Measurements from ENCODE around the gene NKAP.
"Not testable (repeated sequence)": the region's sequence is repeated elsewhere in the genome, so short reads cannot be mapped to it uniquely, and the experiment has no call there.

The NKAP gene

DNA sequence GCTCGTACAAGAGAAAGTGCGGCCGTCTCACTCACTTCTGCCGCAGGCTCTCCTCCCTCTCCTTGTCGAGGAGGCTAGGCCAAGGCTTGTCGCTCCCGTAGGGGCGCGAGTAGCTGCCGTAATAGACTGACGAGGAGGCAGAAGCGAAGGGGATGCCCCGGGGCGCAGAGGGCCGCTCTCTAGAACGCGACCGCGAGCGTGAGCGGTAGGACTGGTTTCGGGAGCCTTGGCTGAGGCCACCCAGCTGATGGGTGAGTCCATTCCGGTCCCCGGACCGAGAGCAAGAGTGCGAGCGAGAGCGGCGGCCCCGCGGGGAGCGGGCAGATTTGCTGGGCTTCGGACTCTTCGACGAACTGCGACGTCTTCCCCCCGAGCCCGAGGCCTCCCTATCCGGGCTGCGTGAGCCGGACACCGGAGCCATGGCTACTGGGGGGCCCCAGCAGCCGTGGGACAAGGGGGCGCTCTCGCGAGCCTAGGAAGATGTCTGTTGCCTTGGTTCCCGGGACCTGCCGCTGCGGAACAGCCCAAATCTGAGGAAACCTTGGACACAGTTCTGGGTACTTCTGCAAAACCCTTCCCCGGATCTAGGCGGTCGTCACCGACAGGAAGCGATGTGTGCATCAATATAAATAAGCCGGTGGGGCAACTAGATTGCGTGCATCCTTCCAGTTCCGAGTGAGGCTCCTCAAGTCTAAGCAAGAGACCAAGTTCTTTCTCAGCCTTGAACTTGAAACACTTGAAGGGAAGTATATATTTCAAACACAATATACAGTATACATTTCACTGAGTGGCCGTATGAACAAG lies at the start of gene NKAP:
Gene NKAP (minus strand): TSS at position 567 of the 804 bp plus-strand sequence. CDS start 146 bp downstream, at position 421.
- DNase-seq, result peak; percentile 84

DNA sequence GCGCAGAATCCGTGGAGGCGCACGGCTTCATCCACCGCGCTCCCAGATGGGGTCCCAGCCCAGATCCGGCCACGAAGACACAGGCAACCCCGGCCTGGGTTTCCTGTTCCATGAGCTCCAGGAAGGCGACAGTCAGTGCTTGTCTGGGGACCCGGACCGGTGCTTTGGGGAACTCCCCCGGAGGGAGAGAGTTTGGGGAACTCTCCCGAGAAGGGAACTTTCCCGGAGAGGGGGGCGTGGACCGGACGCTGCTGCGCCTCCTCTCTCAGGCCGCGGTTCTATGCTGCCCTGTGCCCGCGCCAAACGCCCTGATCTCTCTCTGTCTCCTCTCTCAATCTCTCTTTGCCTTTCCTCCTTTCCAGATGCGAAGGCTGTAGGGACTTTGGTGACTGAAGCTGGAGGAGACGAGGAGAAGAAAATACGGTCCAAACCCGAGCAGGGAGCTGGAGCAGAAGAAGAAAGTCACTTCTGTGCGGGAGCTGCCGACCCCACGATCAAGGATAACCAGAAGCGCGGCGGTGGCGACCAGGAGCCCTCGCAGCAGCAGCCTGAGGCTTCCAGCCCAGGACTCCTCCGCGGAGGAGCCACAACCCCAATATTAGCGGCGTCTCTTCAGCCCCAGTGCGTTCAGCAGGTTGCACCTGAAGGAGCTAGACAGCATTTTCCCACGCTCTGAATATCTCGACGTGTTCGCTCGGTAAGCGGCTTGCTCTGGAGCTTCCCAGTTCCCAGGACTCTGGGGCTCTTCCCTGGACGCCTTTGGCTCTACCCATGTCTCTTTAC lies 47.6 kb upstream of the NKAP start:
- no peak for DNase-seq

DNA sequence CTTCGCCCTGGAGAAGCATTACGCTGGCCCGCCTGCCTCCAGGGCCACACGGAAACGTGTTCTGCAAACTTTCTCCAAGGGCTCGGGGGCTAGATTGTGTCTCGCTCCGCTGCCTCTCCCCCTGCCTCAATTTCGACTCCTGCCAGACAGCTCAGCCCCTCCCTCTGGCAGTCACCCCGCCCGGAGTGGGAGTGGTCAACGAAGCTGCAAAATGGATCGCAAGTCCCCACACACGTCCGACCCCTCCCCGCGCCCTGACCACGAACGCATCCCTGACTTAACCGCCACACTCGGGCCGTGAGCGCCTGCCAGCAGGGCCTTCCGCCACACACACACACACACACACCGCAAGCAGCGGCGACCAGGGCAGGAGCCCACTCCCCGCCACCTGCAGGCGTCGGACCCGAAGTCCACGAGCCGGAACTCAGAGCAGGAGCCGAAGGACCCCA lies 47.0 kb upstream of the NKAP start:
- no peak for DNase-seq

DNA sequence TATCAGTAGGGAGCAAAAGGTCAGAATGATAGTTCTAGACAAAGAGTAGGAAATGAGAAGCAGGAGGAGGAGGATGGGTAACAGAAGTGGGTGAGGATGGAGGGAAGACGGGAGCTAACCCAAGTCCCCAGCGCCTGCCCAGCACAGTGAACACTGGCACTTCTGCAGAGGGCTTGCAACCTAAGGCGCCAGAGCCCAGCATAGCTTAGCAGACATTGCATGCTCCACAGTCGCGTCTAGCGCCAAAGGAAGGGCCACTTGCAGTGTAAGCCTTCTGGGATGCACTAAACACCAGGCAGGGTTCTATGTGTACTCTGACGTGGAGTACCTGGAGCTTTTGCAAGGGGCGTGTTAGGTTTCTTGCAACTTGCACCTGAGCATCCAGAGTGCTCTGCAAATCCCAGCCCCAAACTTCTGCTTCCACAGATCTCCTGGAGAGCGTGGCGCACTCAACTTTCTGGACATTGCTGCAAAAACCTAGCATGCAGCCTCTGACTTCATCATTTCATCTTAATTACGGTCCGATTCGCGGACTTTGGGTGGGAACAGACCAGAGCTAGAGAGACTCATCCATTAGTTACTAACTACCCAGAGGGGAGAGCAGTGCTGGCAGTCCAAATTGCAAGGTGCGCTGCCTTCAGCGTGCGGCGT lies 46.5 kb upstream of the NKAP start:
- DNase-seq, result no peak

DNA sequence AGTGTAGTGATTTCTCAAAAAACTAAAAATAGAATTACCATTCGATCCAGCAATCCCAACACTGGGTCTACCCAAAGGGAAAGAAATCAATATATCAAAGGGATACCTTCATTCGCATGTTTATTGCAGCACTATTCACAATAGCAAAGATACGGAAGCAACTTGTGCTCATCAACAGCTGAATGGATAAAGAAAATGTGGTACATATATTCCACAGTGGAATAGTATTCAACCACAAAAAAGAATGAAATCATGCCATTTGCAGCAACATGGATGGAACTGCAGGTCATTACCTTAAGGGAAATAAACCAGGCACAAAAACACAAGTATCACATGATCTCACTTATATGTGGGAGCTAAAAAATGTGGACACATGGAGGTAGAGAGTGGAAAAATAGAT lies 42.7 kb upstream of the NKAP start:
- no peak for DNase-seq

DNA sequence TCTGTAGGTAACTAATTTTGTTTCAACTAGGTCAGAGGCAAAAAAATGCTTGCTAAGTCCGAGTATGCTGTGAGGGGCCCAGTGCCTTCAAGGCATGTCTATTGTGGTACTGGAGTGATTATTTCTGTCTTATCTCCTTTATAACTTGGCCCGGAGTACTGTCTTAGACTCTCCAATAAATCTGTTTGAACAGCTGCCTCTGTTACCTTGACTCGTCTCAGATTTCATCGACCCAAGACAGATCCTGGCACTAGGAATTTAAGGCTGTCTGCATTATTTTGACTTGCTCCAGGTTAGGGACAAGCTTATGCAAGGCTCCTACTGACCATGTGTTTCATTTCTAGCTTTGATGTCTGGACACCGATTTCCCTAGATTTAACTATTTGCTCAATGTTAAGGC lies 41.1 kb upstream of the NKAP start:
- DNase-seq, result no peak

DNA sequence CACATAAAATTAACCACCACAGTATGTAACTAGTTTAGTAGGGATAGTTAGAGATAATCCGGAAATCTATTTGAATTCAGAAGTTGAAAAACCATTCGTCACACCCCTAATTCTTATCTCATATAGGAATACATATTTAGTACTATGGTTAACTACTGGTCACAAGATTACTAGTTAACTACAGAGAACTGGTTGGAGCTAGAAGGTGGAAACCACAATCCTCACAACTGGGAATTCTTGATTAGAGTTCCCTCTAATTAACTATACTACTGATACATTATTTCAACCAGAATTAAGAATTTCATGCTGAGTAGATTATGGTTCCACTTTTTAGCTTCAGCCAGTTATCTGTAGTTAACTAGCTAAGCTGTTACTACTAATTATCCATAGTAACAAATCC lies 39.9 kb upstream of the NKAP start:
- DNase-seq, result no peak

DNA sequence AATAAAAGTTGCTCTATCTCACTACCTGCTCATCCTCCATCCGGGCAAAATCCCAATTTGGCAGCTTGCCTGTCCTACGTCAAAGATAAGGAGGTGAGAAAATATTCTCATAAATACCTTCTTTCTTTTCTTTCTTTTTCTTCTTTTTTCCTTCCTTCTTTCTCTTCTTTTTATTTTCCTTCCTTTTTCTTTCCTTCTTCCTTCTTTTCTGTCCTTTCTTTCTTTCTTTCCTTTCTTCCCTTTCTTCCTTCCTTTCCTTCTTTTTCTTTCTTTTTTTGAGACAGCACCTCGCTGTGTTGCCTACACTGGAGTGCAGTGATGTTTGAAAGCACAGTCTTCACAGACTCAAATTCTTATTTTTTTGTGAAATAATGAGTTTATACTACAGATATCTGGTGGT lies 38.6 kb upstream of the NKAP start:
- DNase-seq, result no peak

DNA sequence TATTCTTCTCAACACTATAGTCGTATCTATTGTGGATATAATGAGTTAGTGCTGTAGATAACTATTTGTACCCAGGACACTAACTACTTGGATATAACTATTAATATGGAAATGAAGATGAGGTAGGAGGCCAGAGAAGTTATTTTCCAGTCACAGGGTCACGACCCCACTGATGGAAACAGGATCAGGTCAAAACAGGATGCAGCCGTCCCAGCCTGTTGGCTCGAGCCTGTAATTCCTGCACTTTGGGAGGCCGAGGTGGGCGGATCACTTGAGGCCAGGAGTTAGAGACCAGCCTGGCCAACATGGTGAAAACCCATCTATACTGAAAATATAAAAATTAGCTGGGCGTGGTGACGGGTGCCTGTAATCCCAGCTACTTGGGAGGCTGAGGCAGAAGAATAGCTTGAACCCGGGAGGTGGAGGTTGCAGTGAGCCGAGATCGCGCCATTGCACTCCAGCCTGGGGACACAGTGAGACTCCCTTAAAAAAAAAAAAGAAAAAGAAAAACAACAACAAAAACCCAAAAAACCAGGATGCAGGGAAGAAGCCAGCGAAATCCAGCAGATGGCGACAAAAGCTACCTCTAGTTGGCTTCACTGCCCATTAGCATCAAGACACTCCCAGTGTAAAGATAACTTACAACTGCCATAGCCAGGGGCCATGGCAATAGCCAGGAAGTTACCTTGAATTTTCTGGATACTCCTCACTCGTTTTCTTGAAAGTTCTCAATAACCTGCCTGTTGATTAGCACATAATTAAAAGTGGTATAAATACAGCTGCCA lies 37.9 kb upstream of the NKAP start:
- peak; percentile 22 for DNase-seq

DNA sequence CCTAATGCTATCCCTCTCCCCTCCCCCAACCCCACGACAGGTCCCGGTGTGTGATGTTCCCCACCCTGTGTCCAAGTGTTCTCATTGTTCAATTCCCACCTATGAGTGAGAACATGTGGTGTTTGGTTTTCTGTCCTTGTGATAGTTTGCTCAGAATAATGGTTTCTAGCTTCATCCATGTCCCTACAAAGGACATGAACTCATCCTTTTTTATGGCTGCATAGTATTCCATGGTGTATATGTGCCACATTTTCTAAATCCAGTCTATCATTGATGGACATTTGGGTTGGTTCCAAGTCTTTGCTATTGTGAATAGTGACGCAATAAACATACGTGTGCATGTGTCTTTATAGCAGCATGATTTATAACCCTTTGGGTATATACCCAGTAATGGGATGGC lies 33.6 kb upstream of the NKAP start:
- not testable (repeated sequence) for DNase-seq

DNA sequence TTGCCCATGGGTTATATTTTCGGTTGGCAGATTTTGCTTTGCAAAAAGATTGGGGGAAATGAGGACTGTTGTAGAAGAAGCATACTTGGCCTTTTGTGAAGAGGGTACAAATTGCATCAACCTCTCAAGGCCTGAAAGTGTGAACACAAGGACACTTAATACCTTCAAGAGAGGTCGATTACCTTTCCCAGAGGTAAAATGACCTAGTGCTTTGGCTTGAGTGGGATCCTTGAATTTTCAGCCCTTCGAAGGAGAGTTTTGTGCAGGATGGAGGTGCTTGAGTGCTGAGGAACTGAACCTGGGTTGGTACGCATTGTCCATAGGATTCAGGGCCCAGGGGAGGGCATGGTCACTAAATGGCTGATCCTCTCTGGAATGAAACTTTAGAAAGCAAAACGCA lies 27.6 kb upstream of the NKAP start:
- no peak for DNase-seq

DNA sequence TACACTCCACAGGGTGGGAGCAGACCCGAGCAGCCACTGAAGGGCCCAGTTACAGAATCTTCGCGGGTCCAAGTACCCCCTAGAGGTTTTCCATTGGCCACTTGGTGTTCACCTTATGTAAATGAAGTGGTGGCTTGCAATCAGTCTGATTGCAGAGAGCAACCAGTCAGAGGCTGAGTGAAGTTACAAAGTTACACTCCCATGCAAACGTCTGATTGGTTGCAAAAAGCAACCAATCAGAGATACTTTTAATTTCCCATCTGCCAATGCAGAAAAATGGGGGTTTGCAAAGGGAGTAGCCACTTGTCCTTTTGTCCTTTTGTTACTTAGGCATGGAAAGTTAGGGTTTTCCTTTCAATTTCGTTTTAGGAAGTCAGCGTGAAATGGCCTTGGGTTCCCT lies 27.0 kb upstream of the NKAP start:
- no peak for DNase-seq

DNA sequence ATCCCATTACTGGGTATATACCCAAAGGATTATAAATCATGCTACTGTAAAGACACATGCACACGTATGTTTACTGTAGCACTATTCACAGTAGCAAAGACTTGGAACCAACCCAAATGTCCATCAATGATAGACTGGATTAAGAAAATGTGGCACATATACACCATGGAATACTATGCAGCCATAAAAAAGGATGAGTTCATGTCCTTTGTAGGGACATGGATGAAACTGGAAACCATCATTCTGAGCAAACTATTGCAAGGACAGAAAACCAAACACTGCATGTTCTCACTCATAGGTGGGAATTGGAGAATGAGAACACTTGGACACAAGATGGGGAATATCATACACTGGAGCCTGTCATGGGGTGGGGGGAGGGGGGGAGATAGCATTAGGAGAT lies 23.3 kb upstream of the NKAP start:
- not testable (repeated sequence) for DNase-seq

DNA sequence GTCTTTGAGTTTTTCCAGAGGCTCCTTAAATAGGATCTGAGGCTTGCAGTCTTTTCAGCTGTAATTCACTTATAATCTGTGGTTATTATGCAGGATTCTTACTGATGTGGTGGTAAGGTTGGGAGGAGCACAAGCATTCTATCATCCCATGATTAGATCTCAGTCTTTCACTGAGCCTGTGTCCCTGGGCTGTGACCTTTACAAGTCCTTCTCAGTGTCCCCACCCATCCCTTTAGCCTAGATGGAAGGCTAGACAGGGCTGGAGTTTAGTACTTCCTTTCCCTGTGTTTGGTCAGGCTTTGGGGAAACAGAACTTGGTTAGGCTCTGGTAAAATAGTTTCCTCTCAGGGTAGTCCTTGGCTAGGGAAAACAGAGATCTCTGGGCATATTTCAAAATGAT lies 17.1 kb upstream of the NKAP start:
- DNase-seq, result no peak

DNA sequence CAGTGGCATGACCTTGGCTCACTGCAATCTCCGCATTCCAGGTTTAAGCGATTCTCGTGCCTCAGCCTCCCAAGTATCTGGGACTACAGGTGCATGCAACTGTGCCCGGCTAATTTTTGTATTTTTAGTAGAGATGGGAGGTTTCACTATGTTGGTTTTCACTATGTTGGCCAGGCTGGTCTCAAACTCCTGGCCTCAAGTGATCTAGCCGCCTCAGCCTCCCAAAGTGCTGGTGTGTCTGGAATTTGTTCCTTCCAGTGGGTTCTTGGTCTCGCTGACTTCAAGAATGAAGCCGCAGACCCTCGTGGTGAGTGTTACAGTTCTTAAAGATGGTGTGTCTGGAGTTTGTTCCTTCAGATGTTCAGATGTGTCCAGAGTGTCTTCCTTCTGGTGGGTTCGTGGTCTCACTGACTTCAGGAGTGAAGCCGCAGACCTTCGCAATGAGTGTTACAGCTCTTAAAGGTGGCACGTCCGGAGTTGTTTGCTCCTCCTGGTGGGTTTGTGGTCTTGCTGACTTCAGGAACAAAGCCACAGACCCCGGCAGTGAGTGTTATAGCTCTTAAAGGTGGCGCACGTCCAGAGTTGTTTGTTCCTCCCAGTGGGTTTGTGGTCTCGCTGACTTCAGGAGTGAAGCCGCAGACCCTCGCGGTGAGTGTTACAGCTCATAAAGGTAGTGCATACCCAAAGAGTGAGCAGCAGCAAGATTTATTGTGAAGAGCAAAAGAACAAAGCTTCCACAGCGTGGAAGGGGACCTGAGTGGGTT lies 12.4 kb upstream of the NKAP start:
- DNase-seq, result not testable (repeated sequence)

DNA sequence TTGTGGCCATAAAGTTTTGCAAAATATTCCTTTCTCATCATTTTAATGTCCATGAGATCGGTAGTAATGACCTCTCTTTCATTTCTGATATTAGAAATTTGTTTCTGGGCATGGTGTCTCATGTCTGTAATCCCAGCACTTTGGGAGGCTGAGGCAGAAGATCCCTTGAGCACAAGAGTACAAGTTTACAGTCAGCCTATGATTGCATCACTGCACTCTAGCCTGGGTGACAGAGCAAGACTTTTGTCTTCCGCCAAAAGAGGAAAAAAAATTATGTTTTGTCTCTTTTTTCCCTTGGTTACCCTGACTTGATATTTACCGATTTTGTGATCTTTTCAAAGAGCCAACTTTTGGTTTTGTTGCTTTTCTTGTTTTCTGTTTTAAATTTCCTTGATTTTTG lies 10.8 kb upstream of the NKAP start:
- no peak for DNase-seq

DNA sequence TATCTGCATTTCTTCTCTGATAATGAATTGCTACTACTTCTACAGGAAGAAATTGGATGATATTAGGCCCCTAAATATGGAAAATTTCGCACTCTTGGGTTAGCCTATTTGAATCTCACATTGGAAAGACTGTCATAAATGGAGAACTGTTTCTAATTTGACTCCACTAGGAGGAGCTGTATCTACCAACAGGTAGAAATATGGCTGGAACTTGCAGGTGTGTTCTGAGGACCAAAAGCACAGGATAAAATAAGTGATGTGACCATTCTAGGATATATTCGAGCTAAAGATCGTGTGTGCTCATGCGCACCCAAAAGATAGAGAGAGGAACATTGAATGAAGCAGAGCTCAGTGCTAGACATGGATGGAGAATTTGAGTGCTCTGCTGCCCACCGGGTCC lies 4.8 kb upstream of the NKAP start:
- DNase-seq, result no peak

DNA sequence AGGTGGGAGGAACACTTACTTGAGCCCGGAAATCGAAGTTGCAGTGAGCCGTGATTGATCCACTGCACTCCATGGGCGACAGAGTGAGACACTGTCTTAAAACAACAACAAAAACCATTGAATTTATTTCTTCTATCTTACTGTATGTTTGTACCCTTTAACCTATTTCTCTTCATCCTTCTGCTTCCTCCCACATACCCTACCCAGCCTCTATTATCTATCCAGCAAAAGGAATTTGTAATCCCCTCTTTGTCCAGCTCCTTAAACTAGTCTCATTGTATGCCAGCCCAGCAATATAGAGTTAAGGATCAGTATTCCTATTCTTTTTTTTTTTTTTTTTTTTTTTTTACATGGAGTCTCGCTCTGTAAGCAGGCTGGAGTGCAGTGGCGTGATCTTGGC lies 1.9 kb upstream of the NKAP start:
- no peak for DNase-seq

DNA sequence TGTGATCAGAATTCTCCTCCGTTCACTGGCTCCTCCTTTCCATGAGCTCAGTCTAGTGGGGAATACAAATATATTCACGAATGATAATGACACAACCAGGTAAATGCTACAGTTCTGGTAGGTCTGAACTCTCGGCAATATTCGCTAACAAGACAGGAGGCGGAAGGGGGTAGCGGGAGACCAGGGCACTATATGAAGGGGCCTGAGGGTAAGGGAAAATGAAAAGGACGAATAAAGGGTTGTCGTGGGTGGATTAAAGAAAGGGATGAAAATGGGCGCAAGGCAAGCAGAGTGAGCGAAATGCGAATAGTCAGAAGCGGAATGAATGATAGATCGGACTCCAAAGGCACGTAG lies 743 bp downstream of the NKAP start:
- no peak for DNase-seq

DNA sequence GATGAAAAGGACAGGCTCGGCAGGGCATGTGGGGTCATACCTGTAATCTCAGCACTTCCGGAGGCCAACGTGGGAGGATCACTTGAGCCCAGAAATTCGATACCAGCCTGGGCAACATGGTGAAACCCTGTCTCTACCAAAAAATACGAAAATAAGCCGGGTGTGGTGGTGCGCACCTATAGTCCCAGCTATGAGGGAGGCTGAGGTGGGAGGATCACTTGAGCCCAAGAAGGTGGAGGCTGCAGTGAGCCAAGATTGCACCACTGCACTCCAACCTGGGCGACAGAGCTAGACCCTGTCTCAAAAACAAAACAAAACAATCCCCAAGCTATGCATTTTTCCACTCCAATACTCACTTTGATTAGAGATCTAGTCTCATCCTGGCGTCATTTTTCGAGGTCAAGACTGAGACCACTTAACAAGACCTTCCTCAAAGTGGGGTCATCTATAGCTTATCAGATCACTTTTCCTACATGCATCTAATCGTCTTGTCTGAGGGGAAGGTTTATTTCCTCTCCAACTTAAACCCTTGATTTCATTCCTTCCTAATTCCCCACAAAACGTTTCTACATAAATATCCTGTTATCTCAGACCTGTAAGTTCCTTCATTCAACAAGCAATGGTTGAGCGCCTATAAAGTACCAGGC lies 1.3 kb downstream of the NKAP start:
- DNase-seq, result no peak

DNA sequence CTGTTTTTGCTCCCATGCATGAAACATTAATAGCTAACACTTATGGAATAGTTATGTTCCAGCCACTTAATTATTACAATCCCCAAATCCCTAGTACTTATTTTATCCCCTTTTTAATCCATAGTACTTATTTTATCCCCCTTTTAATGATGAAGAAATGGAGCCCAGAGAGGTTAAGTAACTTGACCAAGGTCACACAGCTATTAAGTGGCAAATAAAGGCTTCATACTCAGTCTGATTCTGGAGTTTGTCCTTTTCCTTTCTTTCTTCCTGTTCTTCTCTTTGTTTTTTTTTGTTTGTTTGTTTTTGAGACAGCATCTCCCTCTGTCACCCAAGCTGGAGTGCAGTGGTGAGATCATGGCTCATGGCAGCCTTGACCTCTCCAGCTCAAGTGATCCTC lies 2.2 kb downstream of the NKAP start:
- no peak for DNase-seq
